ENCODE measurements around the gene RBM33.

- TF ChIP-seq POLR2A (IDR thresholded peaks at IDR 0.05) (no peak), CTCF (IDR thresholded peaks at IDR 0.05) (no peak)
Observed at GRCh38 chr7:155663937-155664336, 19.5 kb downstream of the RBM33 start.

Data from thyroid gland (tissue), 4 donors.